ENCODE data around the gene UNKL.

UNKL gene

GRCh38 chr16:1432388-1433262, 18.1 kb upstream of the UNKL start:
- no peak for DNase-seq (ENCODE audit: insufficient read length, low spot score)
- FAIRE-seq, result no peak

GRCh38 chr16:1431497-1432270, 17.2 kb upstream of the UNKL start:
- FAIRE-seq (no peak), DNase-seq (ENCODE audit: insufficient read length, low spot score) (no peak)

GRCh38 chr16:1430759-1431496, 16.4 kb upstream of the UNKL start, which contains the start of gene PERCC1:
PERCC1 (plus strand) TSS chr16:1431078; CDS start chr16:1432594, 1,516 bp downstream.
- no peak for FAIRE-seq
- no peak for DNase-seq (ENCODE audit: insufficient read length, low spot score)

- DNase-seq (ENCODE audit: insufficient read length, low spot score), result no peak
- no peak for FAIRE-seq
Measured at GRCh38 chr16:1430214-1430758, 15.8 kb upstream of the UNKL start.

GRCh38 chr16:1429631-1430030, 15.1 kb upstream of the UNKL start:
- DNase-seq (ENCODE audit: insufficient read length, low spot score) (no peak), FAIRE-seq (no peak)

- DNase-seq (ENCODE audit: insufficient read length, low spot score) (no peak), FAIRE-seq (no peak)
Measured at GRCh38 chr16:1429012-1429411, 14.5 kb upstream of the UNKL start.

- DNase-seq (ENCODE audit: insufficient read length, low spot score), result peak; percentile 79
- no peak for FAIRE-seq
Measured at GRCh38 chr16:1428511-1428910, 14.0 kb upstream of the UNKL start.

- DNase-seq (ENCODE audit: insufficient read length, low spot score) (no peak), FAIRE-seq (no peak)
Measured at GRCh38 chr16:1427473-1428461, 13.3 kb upstream of the UNKL start.

GRCh38 chr16:1426734-1427471, 12.4 kb upstream of the UNKL start:
- FAIRE-seq (no peak), DNase-seq (ENCODE audit: insufficient read length, low spot score) (no peak)

- DNase-seq (ENCODE audit: insufficient read length, low spot score) (no peak), FAIRE-seq (no peak)
Measured at GRCh38 chr16:1425616-1426370, 11.3 kb upstream of the UNKL start.

- DNase-seq (ENCODE audit: insufficient read length, low spot score) (no peak), FAIRE-seq (no peak)
Measured at GRCh38 chr16:1424028-1424427, 9.5 kb upstream of the UNKL start.

GRCh38 chr16:1422076-1422475, 7.6 kb upstream of the UNKL start:
- no peak for FAIRE-seq
- no peak for DNase-seq (ENCODE audit: insufficient read length, low spot score)

- DNase-seq (ENCODE audit: insufficient read length, low spot score) (no peak), FAIRE-seq (no peak)
Measured at GRCh38 chr16:1420111-1420539, 5.6 kb upstream of the UNKL start.

GRCh38 chr16:1416521-1416941, 2.0 kb upstream of the UNKL start:
- no peak for FAIRE-seq
- no peak for DNase-seq (ENCODE audit: insufficient read length, low spot score)

- FAIRE-seq (no peak), DNase-seq (ENCODE audit: insufficient read length, low spot score) (peak; percentile 74)
Measured at GRCh38 chr16:1413684-1414531, 596 bp downstream of the UNKL start.

- FAIRE-seq (no peak), DNase-seq (ENCODE audit: insufficient read length, low spot score) (no peak)
Measured at GRCh38 chr16:1412847-1413246, 1.7 kb downstream of the UNKL start.

- peak; percentile 90 for DNase-seq (ENCODE audit: insufficient read length, low spot score)
- FAIRE-seq, result peak; percentile 91
Measured at GRCh38 chr16:1408171-1408837, 6.2 kb downstream of the UNKL start.

All from GM19239 (cell line).